HG03103 (cell line): ENCODE results near the gene JAM2.
"Not testable (repeated sequence)": the region's sequence is repeated elsewhere in the genome, so short reads cannot be mapped to it uniquely, and the experiment has no call there.

Source experiments
- ATAC-seq: cut with Tn5 transposase; IDR thresholded peaks from one replicate; pipeline ENCODE4 v1.9.1; 2021; ENCODE audit warnings: low read depth; ENCODE audit not compliant: unreplicated experiment

Gene JAM2

GRCh38 chr21:25638660-25639550 is at the start of gene JAM2:
JAM2 (plus strand) TSS chr21:25639258; CDS start chr21:25639822, 564 bp downstream.
- ATAC-seq = peak; percentile 44

DNA sequence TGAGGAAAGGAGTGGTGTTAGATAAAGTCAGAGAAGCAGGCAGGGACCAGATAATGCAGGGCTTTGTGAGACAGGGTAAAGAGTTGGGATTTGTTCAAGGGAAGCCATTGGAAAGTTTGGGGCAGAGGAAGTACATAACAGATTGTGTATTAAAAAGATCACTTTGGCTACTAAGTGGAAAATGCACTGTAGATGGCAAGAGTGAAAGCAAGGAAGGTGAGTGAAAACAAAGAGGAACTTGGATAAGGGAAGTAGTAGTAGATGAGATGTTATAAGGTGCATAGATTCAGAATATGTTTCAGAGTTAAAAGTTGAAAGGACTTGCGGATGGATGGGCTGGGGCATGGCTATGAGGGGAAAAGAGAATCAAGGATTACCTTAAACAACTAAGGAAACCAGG is 49.2 kb upstream of the JAM2 start:
- no peak for ATAC-seq

DNA sequence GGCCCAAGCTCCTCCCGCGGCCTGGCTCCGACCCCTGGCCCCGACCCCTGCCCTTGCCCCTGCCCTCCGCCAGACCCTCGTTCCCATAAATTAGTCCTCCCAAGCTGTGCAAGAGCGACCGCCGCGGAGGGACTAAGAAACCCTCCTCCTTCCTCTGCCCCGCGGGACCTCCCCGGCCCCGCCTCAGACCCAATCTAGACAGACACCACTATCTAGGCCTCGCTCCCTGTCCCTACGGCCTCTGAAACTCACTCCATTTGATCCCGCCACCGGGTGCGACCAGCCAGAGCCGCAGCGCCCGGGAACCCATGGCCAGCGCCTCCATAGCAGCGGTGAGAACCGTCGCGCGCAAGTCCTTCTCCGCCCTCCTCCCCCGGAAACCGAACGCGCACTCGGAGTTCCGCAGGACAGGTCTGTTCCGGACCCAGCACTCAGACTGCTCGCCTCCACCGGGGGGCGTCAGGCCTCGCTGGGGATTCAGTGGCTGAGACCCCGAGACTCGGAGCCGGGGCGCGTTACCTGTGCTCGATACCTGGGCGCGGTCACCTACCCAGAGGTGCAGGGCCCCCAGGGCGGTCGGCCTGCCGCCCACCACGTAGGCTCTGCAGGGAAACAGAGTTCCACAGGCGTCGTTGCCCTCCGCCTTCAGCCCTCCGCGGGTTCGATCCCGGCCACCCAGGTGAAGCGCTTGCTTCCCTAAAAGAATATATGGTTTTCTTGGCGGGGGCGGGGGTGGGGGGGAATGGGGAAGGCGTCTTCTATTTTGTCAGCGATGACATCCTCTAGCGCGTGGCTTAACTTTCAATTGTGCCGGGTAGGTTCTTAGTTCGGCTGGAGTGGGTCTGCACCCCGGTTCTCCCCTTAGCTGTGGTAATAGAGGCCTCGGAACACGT is 31.7 kb upstream of the JAM2 start, which contains the start of gene MRPL39:
TSS of gene MRPL39 (minus strand) at position 331 of the 893 bp plus-strand sequence. CDS start at position 325, 6 bp downstream.
- ATAC-seq = peak; percentile 91

DNA sequence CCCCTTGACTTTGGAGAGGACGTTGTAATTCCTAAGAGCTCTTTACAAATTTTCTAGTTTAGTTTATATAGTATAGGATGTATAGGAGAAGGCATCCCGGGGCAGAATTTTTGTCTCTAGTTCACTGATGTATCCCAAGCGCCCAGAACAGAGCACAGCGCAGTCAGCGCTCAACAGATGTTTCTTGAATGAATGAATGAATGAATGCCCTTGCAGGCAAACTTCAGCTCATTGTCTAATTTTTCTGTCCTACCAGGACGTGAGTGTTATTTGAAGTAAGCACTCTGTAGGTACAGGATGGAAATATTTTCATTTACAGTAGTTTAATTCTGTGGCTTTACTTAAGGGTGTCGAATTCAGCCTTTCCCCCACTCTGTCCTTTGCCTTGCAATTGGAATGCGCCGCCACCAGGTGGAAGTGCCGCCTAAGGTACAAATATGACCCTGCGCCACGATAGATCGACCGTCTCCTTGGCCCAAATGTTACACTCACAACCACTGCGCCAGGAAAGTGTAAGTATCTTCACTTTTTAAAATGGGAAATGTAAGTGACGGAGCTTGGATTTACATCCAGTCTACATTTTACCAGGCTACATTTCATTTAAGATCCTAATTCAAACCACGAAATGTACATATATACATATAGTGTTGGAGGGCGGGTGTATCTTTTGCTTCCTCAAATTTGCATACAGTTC is 30.9 kb upstream of the JAM2 start:
- ATAC-seq = peak; percentile 69

DNA sequence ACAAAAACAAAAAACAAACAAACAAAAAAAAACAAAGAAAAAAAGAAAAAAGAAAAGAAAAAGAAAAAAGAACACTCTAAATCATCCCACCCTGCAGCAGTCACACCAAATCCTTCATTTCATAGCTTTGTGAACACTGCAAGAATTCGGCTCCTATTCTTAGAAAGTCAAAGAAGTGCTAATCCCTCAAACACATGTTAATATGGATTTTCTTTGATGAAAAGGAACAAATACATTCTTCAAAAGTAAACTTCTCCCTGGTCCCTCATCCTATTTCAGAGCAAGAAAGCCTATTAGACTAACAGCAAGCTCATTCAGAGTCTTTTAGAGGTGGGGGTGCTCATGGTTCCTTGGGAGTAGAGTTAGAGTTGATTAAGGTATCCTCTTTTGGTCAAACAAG is 24.6 kb upstream of the JAM2 start:
- ATAC-seq = no peak

DNA sequence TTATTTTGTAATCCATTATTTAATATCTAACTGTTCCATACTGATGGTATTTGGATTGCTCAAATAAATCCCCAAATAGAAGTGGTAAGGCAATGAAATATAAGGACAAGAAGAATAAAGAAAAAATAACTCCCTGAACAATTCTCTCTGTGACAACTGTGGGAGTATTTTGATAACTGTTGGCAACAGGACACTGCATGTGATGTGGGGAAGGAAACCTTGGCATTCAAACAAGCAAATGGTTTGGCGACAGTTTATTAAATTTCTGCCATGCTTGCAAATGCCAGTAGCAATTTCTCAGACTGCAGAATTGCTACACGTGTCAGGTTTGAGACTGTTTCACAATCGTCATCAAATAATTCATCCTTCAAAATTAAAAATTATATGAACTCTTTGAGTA is 23.2 kb upstream of the JAM2 start:
- ATAC-seq = no peak

DNA sequence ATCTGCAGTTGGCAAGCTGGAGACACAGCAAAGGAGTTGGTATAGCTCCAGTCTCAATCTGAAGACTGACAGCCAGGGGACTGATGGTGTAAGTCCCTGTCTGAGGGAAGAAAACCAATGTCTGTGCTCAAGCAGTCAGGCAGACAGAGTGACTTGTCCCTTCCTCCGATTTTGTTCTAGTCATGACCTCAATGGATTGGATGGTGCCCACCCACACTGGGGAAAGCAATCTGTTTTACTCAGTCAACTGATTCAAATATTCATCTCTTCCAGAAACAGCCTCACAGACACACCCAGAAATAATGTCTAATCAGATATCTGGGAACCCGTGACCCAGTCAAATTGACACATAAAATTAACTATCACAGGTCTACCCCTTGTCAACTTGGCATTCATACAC is 19.9 kb upstream of the JAM2 start:
- no peak for ATAC-seq

DNA sequence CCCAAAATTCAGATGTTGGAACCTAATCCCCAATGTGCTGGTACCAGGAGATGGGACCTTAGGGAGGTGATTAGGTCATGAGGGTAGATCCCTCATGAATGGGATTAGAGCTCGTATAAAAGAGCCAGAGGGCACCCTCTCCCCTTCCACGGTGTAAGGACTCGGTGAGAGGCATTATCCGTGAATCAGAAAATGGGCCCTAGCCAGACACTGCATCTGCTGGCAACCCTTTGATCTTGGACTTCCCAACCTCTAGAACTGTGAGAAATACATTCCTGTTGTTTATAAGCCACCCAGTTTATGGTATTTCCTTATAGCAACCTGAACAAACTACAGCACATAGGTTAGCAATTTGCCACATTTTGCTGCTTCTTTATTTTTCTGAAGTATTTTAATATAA is 14.5 kb upstream of the JAM2 start:
- no peak for ATAC-seq

- no peak for ATAC-seq
Observed at GRCh38 chr21:25625036-25625435, 14.0 kb upstream of the JAM2 start.

GRCh38 chr21:25625776-25626555 is 13.1 kb upstream of the JAM2 start:
- ATAC-seq = not testable (repeated sequence)

DNA sequence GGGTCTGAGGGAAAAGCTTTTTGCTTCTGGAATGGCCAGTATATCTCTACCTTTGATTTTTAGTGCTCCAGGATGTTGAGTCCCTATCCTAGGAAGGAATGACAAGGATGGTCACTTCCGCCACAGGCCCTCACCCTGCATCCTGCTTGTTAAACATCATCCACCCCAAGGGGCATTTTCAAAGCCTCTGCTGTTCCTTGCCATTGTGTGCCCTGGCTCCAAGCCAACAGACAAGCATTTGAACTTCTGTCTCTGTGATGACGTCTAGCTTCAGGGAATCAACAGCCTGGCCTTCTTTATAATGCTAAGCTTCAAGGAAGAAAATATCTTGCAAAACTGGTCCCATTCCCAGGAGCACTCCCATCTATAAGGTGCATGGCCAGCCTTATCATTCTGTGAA is 12.3 kb upstream of the JAM2 start:
- no peak for ATAC-seq

DNA sequence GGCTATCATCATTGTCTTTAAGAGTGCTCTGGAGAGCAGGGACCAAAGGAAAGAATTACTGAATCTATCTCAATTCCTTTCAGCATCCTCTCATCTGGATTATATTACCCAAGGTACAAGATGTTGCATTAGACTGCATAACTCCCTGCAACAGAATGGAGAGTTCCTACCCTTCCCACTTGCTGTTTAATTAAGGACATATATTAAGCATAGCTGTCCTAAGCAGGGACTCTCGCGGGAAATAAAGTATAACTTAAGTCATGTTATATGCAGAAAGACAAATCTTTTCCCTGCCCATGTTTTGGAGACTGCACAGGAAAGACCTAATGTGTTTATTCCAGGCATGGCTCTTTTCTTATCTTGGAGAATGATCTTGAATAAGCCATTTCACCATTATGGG is 6.8 kb upstream of the JAM2 start:
- ATAC-seq = no peak

DNA sequence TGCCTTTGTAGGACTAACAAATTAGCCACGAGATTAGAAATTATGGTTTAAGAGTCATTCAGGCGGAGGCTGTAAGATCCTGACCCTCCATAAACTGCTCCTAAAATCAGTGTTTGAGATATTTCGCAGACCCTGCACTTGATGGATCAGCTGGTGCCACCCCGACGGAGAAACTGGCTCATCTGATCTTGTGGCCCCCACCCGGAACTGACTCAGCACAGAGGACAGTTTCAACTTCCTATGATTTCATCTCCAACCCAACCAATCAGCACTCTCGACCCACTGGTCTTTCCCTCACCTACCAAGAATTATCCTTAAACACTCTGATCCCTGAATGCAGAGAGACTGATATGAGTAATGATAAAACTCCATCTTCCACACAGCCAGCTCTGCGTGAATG is 3.7 kb upstream of the JAM2 start:
- no peak for ATAC-seq

DNA sequence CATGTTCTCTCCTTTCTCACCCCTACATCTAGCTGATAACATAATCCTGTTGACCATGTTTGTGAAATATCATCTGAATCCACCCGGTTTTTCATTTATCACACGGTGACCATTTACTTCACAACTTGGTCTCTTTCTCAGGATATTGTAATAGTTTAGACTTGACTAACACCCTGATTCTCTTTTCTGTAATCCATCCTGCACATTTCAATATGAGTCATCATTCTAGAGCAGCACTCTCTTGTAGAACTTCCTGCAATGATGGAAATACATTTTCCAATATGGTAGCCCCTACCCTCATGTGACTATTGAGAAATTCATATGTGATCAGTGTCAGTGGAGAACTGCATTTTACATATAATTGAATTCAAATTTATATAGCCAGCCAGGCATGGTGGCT is 2.3 kb upstream of the JAM2 start:
- no peak for ATAC-seq

- ATAC-seq = no peak
Observed at GRCh38 chr21:25637851-25638659, 1.0 kb upstream of the JAM2 start.

DNA sequence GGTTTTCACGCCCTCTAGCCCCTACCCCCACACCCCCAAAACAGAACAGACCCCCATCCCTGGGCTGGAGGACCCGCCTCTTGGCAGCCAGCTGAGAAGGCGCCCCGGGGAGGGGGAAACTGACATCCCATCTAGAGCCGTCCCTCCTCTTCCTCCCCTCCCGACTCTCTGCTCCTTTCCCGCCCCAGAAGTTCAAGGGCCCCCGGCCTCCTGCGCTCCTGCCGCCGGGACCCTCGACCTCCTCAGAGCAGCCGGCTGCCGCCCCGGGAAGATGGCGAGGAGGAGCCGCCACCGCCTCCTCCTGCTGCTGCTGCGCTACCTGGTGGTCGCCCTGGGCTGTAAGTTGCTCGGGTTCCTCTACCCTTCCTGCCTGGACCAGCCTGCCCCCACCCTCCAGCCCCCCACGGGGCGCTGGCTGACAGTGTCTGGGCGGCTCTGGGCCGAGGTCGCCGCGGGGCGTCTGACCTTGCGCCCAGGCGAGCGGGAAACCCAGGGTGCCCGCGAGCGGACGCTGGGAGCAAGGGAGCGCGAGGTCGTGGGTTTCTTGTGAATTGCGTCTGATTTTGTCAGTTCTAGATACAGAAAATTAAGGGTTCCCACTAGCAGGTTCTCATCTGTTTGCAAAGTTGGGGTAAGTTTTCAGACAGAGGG is 618 bp downstream of the JAM2 start:
- peak; percentile 64 for ATAC-seq

DNA sequence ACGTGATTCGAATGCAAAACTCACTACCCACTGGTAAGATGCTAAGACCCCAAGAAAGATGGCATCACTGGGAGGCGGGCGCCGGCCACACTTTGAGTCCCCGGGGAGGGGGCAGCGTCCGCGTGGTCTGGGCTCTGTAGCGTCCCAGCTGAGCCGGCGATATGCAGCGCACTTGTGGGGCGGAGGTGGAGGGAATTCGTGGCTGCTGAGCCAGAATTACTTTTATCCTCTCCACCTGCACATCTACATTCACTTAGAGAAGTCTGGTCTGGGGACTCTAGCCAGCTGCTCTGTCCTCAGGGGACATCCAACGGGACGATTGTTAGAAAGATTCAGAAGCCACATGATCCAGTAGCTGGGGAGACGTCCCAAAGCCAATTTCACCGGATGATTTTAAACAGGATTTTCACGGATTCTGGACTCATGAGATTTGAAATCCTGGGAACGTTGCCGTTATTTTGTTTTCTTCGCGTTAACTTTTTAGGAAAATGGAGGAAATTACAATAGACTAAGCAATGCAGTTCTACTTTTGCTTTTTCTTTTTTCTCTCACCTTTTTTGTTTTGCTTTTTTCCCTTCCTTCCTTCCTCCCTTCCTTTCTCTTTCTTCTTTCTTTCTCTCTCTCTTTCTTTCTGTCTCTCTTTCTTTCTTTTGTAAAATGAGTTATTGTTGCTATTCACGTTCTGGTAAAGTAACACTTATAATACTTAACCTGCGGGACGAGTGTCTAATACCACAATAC is 1.3 kb downstream of the JAM2 start:
- ATAC-seq = peak; percentile 34

DNA sequence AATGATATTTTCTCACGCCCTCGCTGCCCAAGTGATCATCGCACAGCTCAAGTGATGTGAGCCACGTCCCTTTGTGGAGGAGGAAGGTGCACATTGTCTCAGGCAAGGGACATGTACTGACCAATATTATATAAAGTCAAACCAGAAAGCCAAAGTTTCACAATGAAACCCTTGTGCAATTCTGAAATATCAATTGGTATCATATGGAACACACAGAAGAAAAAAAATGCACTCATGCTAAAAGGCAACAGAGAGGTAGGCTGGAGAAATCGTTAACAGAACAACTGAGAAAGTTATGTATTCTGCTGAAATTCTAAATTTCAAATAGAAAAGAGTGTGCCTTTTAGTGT is 1.9 kb downstream of the JAM2 start:
- no peak for ATAC-seq
